Measurements from ENCODE around the gene BAZ2B.

BAZ2B gene

DNA sequence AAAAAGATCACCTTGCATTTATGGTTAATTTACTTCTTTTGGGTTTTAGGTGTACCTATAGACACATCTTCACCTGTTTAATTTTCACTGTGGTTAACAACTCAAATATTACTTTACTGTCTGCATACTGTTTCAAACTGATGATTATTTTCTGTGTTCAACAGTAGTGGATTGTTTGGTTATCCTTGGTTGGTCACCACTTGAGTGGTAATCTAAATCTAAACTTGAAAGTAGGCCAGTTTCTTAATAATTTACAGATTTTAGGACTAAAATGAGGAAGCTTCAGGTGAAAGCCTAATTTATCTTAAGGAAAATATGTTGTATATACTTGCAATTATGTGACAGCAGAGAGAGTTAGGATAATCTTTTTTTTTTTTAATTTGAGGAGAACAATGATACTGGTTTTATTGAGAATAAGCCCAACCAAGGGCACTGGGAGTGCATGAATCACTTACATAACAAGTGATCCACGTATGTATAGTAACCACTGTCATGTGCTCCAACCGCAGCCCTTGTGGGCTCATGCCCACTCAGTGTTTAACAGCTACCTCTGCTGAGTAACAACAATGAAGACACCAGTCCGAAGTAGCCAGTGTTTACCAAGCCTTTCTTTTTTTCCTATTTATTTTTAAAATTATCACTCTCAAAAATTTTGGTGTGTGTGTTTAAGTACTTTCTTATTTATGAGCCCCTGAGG is 298.8 kb downstream of the BAZ2B start:
- no peak for DNase-seq (ENCODE audit: low spot score)

DNA sequence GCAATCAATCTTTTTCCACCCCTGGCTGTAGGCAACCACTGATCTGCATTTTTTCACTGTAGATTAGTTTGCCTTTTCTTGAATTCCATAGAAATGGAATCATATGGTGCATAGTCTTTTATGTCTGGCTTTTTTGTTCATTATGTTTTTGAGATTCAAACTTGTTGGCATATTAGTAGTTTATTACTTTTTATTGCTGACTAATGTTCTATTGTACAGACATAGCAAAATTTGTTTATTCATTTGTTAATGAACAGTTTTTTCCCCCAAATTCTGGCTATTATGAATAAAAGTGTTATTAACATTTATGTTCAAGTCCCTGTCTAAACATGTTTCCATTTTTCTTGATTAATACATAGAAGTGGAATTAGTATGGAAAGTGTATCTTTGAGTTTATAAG is 308.4 kb downstream of the BAZ2B start:
- DNase-seq (ENCODE audit: low spot score), result no peak

DNA sequence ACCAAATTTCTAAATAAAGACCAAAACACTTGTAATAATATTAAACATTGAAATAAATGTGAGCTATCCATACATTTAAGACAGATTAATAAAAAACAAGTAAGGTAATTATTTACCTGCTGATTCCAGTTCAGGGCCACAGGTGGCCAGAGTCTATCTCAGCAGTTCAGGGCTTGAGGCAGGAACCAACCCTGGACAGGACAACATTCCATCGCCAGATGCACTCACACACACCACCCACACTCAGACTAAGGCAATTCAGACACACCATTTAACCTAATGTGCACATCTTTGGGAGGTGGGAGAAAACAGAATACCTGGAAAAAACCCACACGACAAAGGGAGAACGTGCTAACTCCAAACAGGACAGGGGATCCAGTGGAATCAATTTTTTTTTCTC is 315.8 kb downstream of the BAZ2B start:
- no peak for DNase-seq (ENCODE audit: low spot score)

DNA sequence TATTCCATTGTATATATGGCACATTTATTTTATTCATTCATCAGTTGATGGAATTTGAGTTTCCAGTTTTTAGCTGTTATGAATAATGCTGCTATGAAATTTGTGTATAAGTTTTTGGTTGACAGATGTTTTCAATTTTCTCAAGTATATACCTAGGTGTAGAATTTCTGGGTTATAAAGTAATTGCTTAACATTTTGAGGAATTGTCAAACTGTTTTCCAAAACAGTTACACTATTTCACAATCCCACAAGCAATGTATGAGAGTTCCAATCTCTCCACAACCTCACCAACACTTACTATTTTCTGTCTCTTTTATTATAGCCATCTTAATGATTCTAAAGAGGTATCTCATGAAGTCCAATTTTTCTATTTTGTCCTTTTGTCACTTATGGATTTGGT is 317.4 kb downstream of the BAZ2B start:
- no peak for DNase-seq (ENCODE audit: low spot score)

DNA sequence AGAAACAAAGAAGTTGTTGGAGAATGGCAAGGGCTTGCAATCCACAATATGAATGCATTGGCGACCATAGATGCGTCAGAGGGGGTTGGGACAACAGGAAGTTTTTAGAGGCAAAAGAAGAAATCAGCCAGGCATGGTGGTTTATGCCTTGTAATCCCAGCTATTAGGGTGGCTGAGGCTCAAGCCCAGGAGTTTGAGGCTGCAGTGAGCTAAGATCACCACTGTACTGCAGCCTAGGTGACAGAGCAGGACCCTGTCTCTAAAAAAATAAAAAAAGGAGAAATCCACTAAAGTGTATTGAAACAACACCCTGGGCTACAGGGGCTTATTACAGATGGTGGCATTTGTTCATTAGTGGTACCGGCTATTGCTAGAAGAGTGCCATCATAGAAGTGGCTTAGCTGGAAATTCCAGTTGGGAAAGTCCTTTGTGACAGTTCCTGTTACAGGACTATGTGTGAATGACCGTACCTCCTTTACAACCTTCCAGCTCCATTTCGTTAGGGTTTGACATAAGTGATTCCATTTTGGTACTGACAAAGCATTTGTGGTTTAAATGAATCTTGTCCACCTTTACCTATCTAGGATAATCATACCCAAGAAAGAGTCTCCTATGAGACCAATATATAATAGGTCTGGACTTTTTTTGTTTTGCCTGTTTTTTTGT is 319.2 kb downstream of the BAZ2B start:
- DNase-seq (ENCODE audit: low spot score), result no peak

DNA sequence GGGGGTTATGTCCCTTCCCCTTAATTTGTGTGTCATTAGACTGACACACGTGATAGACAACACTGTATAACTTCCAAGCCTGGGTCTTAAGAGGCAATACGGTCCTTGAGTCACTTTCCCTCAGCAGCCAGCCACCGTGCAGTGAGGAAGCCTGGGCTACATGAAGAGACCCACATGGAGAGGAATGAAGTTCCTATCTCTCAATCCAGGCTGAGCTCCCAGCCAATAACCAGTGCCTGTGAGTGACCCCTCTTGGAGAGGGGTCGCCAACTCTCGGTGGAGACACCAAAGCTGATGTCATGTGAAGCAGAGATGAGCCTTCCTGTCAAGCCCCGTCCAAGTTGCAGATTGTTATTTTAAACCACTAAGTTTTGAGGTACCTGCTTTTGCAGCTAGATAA is 324.2 kb downstream of the BAZ2B start:
- DNase-seq (ENCODE audit: low spot score), result no peak

DNA sequence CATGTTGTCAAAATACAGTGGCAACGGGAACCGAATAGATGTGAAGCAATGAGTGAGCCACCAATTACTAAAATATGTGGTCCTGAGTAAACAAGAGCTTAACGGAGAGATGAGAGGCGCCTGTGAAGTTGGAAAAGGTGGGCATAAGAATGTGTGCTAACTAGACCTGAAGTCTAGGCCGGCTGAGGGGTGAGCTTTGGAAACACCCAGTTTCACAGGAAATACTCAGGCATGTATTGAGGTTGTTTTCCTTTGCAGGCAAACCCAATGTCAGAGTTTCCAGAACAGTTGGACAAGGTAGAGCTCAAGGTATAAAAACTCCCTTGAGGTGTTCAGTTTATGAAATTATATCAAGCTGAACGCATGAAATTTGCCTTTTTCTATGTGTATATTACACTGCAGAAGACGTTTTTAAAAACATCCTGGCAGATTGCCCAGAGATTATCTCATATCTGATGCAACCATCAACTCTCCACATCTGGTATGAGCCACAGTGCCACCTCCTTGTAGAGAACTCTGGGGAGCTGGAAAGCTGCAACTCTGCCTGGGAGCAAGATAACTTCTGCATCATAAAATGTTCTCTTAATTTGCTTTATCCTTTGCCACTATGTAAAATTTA is 325.9 kb downstream of the BAZ2B start:
- no peak for DNase-seq (ENCODE audit: low spot score)

DNA sequence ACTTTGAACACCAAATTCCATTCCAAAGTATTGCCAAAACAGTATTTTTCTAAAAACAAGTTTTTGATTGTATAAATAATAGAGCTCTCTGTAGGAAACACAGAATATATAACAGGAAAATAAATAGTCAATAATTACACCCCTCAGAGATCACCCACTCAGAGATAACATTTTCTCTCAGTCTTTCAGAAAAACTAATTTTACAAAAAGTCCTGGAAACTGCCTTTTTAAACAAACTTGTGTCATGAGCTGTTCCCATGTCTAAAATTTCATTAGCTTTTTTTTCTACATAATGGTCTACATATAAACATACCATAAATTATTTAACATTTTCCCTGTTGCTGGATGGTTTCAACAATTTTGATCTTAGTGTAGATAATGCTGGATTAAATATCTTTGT is 328.6 kb downstream of the BAZ2B start:
- DNase-seq (ENCODE audit: low spot score), result no peak

DNA sequence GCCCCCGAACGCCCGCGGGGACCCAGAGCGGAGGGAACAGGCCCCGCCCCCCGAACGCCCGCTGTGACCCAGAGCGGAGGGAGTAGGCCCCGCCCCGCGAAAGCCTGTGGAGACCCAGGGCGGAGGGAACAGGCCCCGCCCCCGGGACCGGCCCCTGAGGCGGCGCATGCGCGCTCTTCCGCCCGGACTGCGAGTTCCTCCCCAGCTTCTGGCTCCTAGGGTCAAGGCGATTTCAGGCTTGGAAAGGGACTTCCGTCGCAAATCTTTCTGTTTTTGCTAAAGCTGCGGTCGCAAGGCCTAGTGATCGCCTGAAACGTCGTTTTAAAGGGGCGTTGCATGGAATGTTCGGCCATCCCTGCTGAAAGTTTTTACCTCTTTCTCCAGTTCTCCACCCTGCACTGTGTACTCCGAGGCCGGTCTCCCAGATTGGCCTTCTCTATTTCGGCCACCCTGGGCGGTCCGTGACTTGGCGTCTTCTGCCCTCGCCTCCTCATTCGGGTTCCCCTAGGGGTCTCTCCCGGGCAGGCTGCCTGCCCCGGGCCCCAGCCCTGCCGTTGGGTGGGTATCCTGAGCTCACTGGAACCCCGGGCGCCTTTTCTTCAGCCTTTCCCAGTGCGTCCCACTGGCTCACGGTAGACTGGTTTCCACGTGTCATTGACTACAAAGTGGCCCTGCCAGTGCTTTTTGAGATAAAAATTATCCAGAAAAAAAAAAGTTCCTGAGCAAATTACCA is 329.5 kb downstream of the BAZ2B start:
- DNase-seq (ENCODE audit: low spot score), result peak; percentile 97

DNA sequence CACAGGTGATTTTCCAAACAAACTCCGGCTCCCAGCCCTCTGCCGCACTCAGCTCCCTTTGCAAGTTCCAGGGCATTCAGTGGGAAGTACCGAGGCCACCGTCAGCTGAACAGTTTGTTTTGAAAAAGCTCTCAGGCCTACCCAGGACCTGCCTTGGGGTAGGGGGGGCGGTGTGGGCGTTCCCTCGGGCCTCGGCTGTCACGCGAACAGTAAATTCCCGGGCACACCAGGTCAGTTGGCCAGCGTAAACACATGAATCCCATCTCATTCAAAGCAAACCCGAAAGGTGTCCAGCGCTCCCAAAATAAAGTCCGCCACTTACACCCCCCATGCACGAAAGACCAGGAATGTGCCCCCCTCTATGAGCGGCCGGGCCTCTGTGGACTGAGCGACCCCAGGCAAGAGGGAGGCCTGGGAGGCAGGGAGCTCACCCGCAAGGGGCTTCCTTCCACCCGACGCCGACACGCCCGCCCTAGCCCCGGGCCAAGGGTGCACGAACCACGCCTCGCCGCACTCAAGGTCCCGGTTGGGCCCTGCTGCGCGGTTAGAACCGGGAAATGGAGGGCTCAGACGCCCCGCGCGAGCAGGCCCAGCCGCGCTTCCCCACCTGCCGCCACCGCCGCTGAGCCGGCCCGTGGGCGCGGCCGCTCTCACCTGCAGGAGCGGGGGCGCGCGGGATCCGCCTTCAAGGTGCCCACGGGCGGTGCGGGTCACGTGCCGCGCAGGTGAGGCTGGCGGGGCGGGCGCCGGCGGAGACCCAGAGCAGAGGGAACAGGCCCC is 330.2 kb downstream of the BAZ2B start, which contains the start of gene WDSUB1:
Gene WDSUB1 (minus strand): TSS at position 775 of the 780 bp plus-strand sequence. CDS start 3,634 bp downstream, outside the sequence.
- DNase-seq (ENCODE audit: low spot score), result peak; percentile 77

DNA sequence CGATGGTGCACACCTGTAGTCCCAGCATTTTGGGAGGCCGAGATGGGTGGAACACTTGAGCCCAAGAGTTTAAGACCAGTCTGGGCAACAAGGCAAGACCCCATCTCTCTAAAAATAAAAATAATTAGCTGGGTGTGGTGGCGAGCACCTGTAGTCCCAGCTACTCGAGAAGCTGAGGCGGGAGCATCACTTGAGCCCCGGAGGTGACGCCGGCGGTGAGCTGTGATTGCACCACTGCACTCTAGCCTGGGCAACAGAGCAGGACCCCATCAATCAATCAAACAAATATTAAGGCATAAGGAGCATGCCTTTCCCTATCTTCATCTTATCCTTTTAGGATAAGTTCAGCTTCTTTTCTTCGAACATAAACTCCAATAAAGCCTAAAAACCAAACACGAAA is 330.9 kb downstream of the BAZ2B start:
- DNase-seq (ENCODE audit: low spot score), result no peak

DNA sequence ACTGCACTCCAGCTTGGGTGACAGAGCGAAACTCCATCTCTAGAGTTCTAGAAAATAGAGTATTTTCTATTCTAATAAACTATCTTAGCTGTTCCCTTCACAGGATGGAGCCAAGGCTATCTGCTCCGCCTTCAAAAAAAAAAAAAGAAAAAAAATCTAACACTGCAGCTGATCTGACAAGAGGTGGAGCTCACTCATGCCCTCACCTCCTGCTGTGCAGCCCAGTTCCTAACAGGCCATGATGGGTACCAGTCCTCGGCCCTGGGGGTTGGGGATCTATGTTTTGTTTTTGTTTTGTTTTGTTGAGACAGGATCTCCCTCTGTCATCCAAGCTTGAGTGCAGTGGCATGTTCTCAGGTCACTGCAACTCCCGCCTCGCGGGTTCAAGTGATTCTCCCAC is 332.8 kb downstream of the BAZ2B start:
- no peak for DNase-seq (ENCODE audit: low spot score)

DNA sequence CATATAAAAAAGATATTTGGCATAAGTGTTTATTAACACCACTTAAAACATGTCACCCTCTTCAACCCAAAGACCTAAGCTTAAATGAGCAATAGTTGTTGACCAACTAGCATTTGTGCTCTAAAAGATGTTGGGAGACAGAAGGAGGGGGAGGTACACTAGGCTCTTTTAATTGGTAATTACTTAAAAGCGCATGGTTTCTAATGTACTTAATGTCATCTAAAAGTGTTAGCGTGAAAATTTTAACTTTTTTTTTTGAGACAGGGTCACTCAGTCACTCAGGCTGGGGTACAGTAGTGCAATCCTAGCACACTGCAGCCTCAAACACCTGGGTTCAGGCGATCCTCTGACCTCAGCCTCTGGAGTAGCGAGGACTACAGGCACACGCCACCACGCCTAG is 335.3 kb downstream of the BAZ2B start:
- DNase-seq (ENCODE audit: low spot score), result no peak

DNA sequence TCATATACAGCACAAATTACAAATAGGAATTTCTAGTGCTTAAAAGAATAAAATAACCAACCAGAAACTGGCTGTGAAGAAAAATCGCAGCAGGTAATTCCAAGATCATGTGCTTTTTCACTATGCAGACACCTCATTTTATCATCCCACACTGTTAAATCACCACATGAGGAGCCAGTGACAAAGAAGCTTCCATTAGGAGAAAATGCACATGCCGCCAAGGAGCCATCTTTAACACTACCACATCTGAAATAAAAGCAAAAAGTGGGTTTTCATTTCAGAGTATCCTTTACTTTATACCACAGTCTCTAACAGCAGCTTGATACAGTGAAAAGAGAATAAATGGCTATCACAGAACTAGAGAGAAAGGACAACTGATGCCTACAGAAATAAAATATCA is 336.6 kb downstream of the BAZ2B start:
- DNase-seq (ENCODE audit: low spot score), result no peak

DNA sequence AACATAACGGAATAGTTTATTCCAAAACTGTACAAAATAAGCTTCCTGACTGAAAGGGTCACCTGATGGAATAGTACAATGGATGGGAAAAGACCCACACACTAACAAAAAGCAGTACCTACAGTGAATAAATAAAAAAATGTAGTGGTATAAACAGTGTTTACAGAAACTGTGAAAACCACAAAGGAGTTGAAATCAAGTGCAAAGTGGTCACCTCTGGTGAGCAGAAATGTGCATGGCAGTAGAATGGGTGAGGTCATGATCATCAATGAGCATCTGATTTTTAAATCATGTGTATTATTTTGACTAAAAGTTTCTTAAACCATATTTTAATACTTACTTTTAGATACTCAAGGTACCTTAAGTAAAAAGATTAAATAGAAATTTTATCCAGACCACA is 341.2 kb downstream of the BAZ2B start:
- DNase-seq (ENCODE audit: low spot score), result no peak

DNA sequence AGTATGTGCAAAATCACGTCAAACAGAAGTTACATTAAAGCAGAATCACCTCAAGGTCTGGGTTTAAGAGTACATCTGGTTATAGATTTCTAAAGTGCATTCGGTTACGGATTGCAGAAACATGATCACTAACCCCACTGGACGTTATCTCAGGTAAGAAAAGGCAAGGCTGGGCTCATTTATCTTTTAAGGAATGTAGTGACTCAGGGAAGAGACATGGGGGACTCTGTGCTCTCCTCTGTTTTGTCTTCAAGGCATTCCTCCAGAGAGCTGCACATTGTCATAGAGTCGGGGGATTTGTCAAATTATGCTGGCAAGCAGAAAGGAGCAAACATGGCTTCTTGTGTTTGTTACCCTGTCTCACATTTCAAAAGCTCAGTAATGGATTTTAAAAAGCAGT is 344.2 kb downstream of the BAZ2B start:
- DNase-seq (ENCODE audit: low spot score), result no peak

DNA sequence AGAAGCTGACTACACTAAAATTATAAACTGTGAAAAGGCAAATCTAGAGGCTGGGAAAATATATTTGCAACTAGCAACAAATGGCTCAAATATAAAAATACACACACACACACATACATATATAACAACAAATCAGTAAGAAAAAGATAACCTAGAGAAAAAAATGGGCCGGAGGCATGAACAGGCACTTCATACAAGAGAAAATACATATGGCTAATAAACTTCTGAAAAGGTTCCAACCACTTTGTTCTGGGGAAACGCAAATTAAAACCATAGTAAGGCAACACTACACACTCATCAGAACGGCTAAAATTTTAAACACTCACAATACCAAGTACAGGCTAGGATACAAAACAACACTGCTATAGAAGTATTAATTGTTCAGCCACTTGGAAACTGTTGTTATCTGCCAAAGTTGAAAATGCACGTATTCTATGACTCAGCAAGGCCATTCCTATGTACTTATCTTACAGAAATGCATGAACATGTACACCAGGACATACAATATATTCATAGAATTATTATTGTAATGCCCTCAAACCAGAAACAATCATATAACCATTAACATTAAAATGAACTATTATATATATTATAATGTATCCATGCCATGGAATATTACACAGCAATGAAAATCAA is 345.5 kb downstream of the BAZ2B start:
- DNase-seq (ENCODE audit: low spot score), result no peak

Measured in cerebellar cortex (tissue), 1 donor.